ENCODE measurements around the gene CHRM1. TPM values are rescaled to one million over a fixed set of nuclear protein-coding genes. Genes with fewer than 3 reads are reported as not detected.

Gene CHRM1
- total RNA-seq, 1 experiment from 2014 or later = not detected

GRCh38 chr11:62933750-62934495, 12.8 kb upstream of the CHRM1 start:
- no peaks in the 10 kb centered on the region for H3K9me3 ChIP-seq (replicated peaks)
- no peak overlapping the region for H3K4me3 ChIP-seq
- H3K4me1 ChIP-seq (replicated peaks) = no peaks in the 10 kb centered on the region
- peaks cover 5% of the 10 kb centered on the region; the same call in 1 of the 2 replicates for H3K27me3 ChIP-seq (replicated peaks)
- no peak for DNase-seq (ENCODE audit: low read depth in 1 of 2, low spot score in 2 of 2)
- H3K27ac ChIP-seq = no peak overlapping the region
- no peaks in the 10 kb centered on the region for H3K36me3 ChIP-seq

DNA sequence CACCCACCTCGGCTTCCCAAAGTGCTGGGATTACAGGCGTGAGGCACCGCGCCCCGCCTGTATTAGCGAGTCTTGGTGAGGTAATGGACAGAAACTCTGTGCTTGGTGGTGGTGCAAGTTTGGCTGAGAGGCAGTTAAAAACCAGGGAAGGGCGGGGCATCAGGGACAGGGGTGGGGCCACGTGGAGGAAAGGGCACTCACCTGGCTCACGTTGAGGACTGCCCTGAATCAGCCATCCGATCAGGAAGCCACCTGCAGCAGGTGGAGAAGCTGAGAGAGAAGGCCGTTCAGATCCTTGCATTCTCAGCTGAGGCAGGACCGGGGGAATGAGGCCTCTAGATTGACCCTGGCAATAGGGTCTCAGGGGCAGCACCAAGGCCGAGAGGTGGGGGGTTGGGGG, 12.1 kb upstream of the CHRM1 start:
- no peak for DNase-seq (ENCODE audit: low read depth in 1 of 2, low spot score in 2 of 2)
- Histone ChIP-seq H3K27ac (no peak overlapping the region), H3K27me3 (replicated peaks) (peaks cover 11% of the 10 kb centered on the region), H3K4me3 (no peak overlapping the region), H3K9me3 (replicated peaks) (no peaks in the 10 kb centered on the region), H3K36me3 (no peaks in the 10 kb centered on the region), H3K4me1 (replicated peaks) (no peaks in the 10 kb centered on the region)

DNA sequence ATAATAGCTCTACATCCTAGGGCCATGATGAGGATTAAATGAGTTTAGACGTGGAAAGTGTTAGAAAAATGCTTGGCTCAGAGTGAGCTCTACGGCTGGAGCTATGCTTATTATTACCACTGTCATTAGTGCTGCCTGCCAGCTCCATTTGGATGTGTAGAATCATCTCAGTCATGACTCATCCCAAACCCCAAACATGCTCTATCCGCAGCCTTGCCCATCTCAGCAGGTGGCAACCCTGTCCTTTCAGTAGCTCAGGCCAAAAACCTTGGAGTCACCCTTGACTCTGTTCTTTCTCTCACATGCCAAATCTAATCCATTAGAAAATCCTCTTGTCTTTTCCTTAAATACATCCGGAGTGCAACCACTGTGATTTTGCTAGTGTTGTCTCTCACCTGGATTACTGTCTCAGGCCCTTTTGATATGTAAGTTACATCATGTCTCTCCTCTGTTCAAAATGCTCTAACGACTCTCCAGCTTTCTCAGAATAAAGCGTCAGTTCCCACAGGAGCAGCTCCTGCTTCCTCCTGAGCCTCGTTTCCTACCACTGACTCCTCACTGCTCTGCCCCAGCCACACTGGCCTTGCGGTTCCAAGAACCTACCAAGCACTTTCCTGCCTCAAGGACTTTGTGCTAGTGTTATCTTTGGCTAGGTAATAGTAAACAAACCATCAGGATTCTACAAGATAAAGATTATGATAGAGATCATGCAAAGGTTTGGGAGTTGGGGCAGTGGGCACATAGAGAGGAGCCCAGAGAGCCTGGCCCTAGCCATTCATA, 10.5 kb upstream of the CHRM1 start:
- Histone ChIP-seq H3K4me3 (no peak overlapping the region), H3K27me3 (replicated peaks) (peaks cover 27% of the 10 kb centered on the region), H3K36me3 (no peaks in the 10 kb centered on the region), H3K27ac (no peak overlapping the region), H3K9me3 (replicated peaks) (no peaks in the 10 kb centered on the region), H3K4me1 (replicated peaks) (no peaks in the 10 kb centered on the region)
- DNase-seq (ENCODE audit: low read depth in 1 of 2, low spot score in 2 of 2) = no peak

- no peak for DNase-seq (ENCODE audit: low read depth in 1 of 2, low spot score in 2 of 2)
- Histone ChIP-seq H3K4me3 (no peak overlapping the region), H3K9me3 (replicated peaks) (no peaks in the 10 kb centered on the region), H3K27me3 (replicated peaks) (peaks cover 34% of the 10 kb centered on the region), H3K36me3 (no peaks in the 10 kb centered on the region), H3K27ac (no peak overlapping the region), H3K4me1 (replicated peaks) (no peaks in the 10 kb centered on the region)
Observed at GRCh38 chr11:62930666-62931065, 9.5 kb upstream of the CHRM1 start.

DNA sequence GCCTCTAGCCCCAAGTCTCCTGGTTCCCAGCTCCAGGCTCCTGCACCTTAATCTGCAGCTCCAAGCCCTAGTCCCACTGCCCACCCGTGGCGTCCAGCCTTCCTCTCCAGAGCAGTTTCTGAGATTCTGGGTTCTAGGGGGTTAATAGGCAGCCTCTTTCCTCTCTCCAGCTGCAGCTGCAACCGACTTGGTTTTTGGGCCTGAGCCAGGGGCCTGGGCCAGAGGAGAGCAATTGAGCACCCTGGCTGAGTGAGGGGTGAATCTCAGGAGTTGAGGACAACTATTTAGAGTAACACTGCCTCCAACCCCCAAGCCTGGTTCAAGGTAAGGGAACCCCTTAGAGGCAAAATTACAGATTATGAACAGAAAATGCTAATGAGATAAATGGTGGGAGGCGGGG, 9.0 kb upstream of the CHRM1 start:
- H3K27me3 ChIP-seq (replicated peaks) = peaks cover 37% of the 10 kb centered on the region
- H3K36me3 ChIP-seq = no peaks in the 10 kb centered on the region
- DNase-seq (ENCODE audit: low read depth in 1 of 2, low spot score in 2 of 2) = no peak
- no peak overlapping the region for H3K4me3 ChIP-seq
- H3K9me3 ChIP-seq (replicated peaks) = no peaks in the 10 kb centered on the region
- no peaks in the 10 kb centered on the region for H3K4me1 ChIP-seq (replicated peaks)
- H3K27ac ChIP-seq = no peak overlapping the region

- Histone ChIP-seq H3K36me3 (no peaks in the 10 kb centered on the region), H3K4me3 (no peak overlapping the region), H3K4me1 (replicated peaks) (no peaks in the 10 kb centered on the region; the same call in none of the 2 replicates), H3K9me3 (replicated peaks) (no peaks in the 10 kb centered on the region), H3K27ac (no peak overlapping the region), H3K27me3 (replicated peaks) (peaks cover 55% of the 10 kb centered on the region)
- DNase-seq (ENCODE audit: low read depth in 1 of 2, low spot score in 2 of 2) = no peak
Observed at GRCh38 chr11:62928011-62928410, 6.8 kb upstream of the CHRM1 start.

DNA sequence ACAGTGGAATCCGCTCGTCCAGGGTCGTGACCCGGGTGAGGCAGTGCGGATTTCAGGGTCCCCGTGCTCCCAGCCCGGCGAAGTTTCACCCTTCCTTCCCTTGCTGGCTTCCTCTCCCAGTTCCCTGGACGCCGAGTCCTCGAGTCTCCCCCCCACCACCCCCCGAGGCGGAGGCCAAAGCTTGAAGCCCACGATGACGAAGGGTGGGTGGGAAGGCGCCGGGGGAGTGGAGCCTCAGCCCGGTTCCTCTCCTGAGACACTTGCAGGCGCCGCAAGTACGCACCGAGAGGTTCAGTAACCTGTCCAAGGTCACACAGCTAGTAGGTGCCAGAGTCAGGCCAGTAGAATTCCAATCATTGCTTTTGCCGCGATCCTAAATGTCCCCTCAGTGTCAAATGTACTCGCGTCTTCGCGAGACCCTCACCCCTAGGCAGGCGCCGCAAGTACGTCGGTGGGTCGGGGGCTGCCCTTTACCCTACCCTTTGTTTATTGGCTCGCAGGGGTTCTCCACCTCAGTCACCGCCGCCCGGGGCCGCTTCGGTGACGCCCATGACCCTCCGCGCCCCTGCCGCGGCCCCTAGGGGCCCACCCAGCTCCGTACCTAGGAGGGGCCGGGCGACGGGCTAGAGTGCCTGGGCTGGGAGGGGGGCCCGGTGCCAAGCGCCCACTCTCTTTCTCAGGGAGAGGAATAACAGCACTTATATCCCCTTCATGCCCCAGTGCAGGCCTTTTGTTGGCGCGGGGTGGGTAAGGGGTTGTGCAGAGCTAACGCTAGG, 5.7 kb upstream of the CHRM1 start:
- no peaks in the 10 kb centered on the region; the same call in none of the 2 replicates for H3K4me1 ChIP-seq (replicated peaks)
- no peaks in the 10 kb centered on the region for H3K9me3 ChIP-seq (replicated peaks)
- H3K36me3 ChIP-seq = no peaks in the 10 kb centered on the region
- no peak overlapping the region for H3K4me3 ChIP-seq
- no peak overlapping the region for H3K27ac ChIP-seq
- peaks cover 66% of the 10 kb centered on the region for H3K27me3 ChIP-seq (replicated peaks)
- DNase-seq (ENCODE audit: low read depth in 1 of 2, low spot score in 2 of 2) = no peak

- Histone ChIP-seq H3K4me3 (no peak overlapping the region), H3K9me3 (replicated peaks) (no peaks in the 10 kb centered on the region), H3K36me3 (no peaks in the 10 kb centered on the region), H3K27me3 (replicated peaks) (peaks cover 75% of the 10 kb centered on the region), H3K4me1 (replicated peaks) (no peaks in the 10 kb centered on the region; the same call in none of the 2 replicates), H3K27ac (no peak overlapping the region)
- DNase-seq (ENCODE audit: low read depth in 1 of 2, low spot score in 2 of 2) = no peak
Observed at GRCh38 chr11:62925745-62926679, 4.8 kb upstream of the CHRM1 start.

GRCh38 chr11:62925308-62925707, 4.1 kb upstream of the CHRM1 start:
- Histone ChIP-seq H3K27ac (no peak overlapping the region), H3K27me3 (replicated peaks) (peaks cover 76% of the 10 kb centered on the region), H3K36me3 (no peaks in the 10 kb centered on the region), H3K9me3 (replicated peaks) (no peaks in the 10 kb centered on the region), H3K4me3 (no peak overlapping the region), H3K4me1 (replicated peaks) (no peaks in the 10 kb centered on the region; the same call in none of the 2 replicates)
- DNase-seq (ENCODE audit: low read depth in 1 of 2, low spot score in 2 of 2) = no peak

- no peak overlapping the region for H3K4me3 ChIP-seq
Observed at GRCh38 chr11:62923601-62924411, 2.6 kb upstream of the CHRM1 start.

GRCh38 chr11:62922653-62923431, 1.7 kb upstream of the CHRM1 start:
- no peaks in the 10 kb centered on the region for H3K9me3 ChIP-seq (replicated peaks)
- H3K4me1 ChIP-seq (replicated peaks) = no peaks in the 10 kb centered on the region; the same call in none of the 2 replicates
- H3K4me3 ChIP-seq = no peak overlapping the region
- H3K27me3 ChIP-seq (replicated peaks) = peaks cover 68% of the 10 kb centered on the region
- H3K36me3 ChIP-seq = no peaks in the 10 kb centered on the region
- H3K27ac ChIP-seq = no peak overlapping the region
- DNase-seq (ENCODE audit: low read depth in 1 of 2, low spot score in 2 of 2) = no peak

More at GRCh38 chr11:62923601-62924411, 2.6 kb upstream of the CHRM1 start:
- H3K9me3 ChIP-seq (replicated peaks) = no peaks in the 10 kb centered on the region
- no peaks in the 10 kb centered on the region; the same call in none of the 2 replicates for H3K4me1 ChIP-seq (replicated peaks)
- no peaks in the 10 kb centered on the region for H3K36me3 ChIP-seq
- H3K27ac ChIP-seq = no peak overlapping the region
- no peak for DNase-seq (ENCODE audit: low read depth in 1 of 2, low spot score in 2 of 2)
- H3K27me3 ChIP-seq (replicated peaks) = peaks cover 73% of the 10 kb centered on the region

GRCh38 chr11:62922189-62922589, 1.0 kb upstream of the CHRM1 start:
- no peaks in the 10 kb centered on the region for H3K36me3 ChIP-seq
- no peak for DNase-seq (ENCODE audit: low read depth in 1 of 2, low spot score in 2 of 2)
- H3K9me3 ChIP-seq (replicated peaks) = no peaks in the 10 kb centered on the region
- H3K4me1 ChIP-seq (replicated peaks) = no peaks in the 10 kb centered on the region; the same call in none of the 2 replicates
- H3K27me3 ChIP-seq (replicated peaks) = peaks cover 64% of the 10 kb centered on the region
- H3K27ac ChIP-seq = no peak overlapping the region
- no peak overlapping the region for H3K4me3 ChIP-seq

All from SJSA1 (cell line).